GM12878 (cell line): ENCODE measurements around the gene TEX51. TPM values are rescaled to one million over a fixed set of nuclear protein-coding genes. Genes with fewer than 3 reads are reported as not detected.

Experiments used
- ATAC-seq: fragments of 200-7000 bp; cut with Tn5 transposase; 3 replicates; pipeline ENCODE4 v1.9.1; 2020; ENCODE audit warnings: mild to moderate bottlenecking, moderate library complexity
- BruUV-seq: library from RNA; stranded (reverse); fragments of 400-500 nt; replicated peaks from 2 replicates; lab custom pipeline; 2021; lab: Mats Ljungman, UMichigan
- CTCF ChIA-PET: fragments of 300-600 bp; sonication (Branson Sonifier 250); formaldehyde crosslinking; extraction: SDS; loops from one replicate; lab custom pipeline; 2021; ENCODE audit warnings: inconsistent platforms; lab: Yijun Ruan, JAX
- POLR2A ChIA-PET: fragments of 350-600 bp; formaldehyde crosslinking; extraction: SDS; loops from one replicate; lab custom pipeline; 2021; ENCODE audit warnings: inconsistent platforms; lab: Charles Lee
- RAD21 ChIA-PET: fragments of 300-600 bp; sonication (Branson Sonifier 250); formaldehyde crosslinking; loops from one replicate; lab custom pipeline; 2023; ENCODE audit warnings: antibody characterized with exemption; ENCODE audit not compliant: unreplicated experiment; lab: Charles Lee
- SMC1A ChIA-PET: fragments of 300-600 bp; sonication (Branson Sonifier 250); formaldehyde crosslinking; loops from one replicate; lab custom pipeline; 2023; ENCODE audit not compliant: unreplicated experiment, uncharacterized antibody; lab: Charles Lee
- DNase-seq: peaks from one replicate; pipeline ENCODE4 v3.0.0-alpha.2; 2011; ENCODE audit warnings: low read depth, low spot score
- FAIRE-seq: peaks from 3 replicates; lab custom pipeline; 2011; peaks lifted over from hg19 to GRCh38; lab: Jason Lieb, UNC
- H2AFZ ChIP-seq: 2 replicates; pipeline ENCODE4 v1.6.0; 2011; ENCODE audit warnings: low read depth, low read length, control low read depth; ENCODE audit not compliant: control insufficient read depth
- H3K27ac ChIP-seq: 2 replicates; pipeline ENCODE4 v1.5.1; 2011; ENCODE audit warnings: control low read depth; ENCODE audit not compliant: control insufficient read depth, insufficient read depth
- H3K27me3 ChIP-seq, 2 experiments: replicated peaks in 1 of 2; 2 replicates each; pipeline versions ENCODE4 v1.6.0 to v1.6.1; 2011; ENCODE audit warnings: low read length in 1 of 2; ENCODE audit not compliant: control insufficient read depth in 2 of 2, insufficient read depth in 2 of 2
- H3K36me3 ChIP-seq, 2 experiments: 2 replicates each; pipeline ENCODE4 v1.5.1; 2011; ENCODE audit warnings: low read length in 1 of 2; ENCODE audit not compliant: control insufficient read depth in 2 of 2, insufficient read depth in 2 of 2
- H3K4me1 ChIP-seq: 2 replicates; pipeline ENCODE4 v1.6.1; 2011; ENCODE audit warnings: mild to moderate bottlenecking, low read length, moderate library complexity, mixed read lengths; ENCODE audit not compliant: control insufficient read depth, insufficient read depth
- H3K4me2 ChIP-seq: 2 replicates; pipeline ENCODE4 v1.6.0; 2011; ENCODE audit warnings: control low read depth; ENCODE audit not compliant: control insufficient read depth, insufficient read depth
- H3K4me3 ChIP-seq: fragments of 200-600 bp; sonication (generic); 2 replicates; pipeline ENCODE4 v1.5.1; 2016
- H3K79me2 ChIP-seq: 2 replicates; pipeline ENCODE4 v1.6.0; 2011; ENCODE audit warnings: low read length; ENCODE audit not compliant: control insufficient read depth, insufficient read depth
- H3K9ac ChIP-seq: 2 replicates; pipeline ENCODE4 v1.8.0; 2011; ENCODE audit warnings: low read length, control low read depth, mixed read lengths; ENCODE audit not compliant: control insufficient read depth, insufficient read depth
- H3K9me3 ChIP-seq: replicated peaks from 3 replicates; pipeline ENCODE4 v1.5.1; 2011; ENCODE audit warnings: mild to moderate bottlenecking, low read length; ENCODE audit not compliant: control insufficient read depth, insufficient read depth
- H4K20me1 ChIP-seq: 2 replicates; pipeline ENCODE4 v1.6.0; 2011; ENCODE audit not compliant: control insufficient read depth, insufficient read depth
- ATF3 ChIP-seq: IDR thresholded peaks from 2 replicates; pipeline ENCODE4 v1.6.1; 2011; ENCODE audit warnings: low read depth, mild to moderate bottlenecking, low read length, moderate library complexity, borderline replicate concordance; ENCODE audit errors: extremely low read depth
- BMI1 ChIP-seq: fragments of 450-650 bp; IDR thresholded peaks from 2 replicates; pipeline ENCODE4 v1.6.1; 2016; ENCODE audit warnings: mild to moderate bottlenecking, moderate library complexity, borderline replicate concordance
- EZH2 ChIP-seq: IDR thresholded peaks from 2 replicates; pipeline ENCODE4 v1.6.1; 2012; ENCODE audit warnings: low read depth, mild to moderate bottlenecking, control low read depth, inconsistent platforms, low read length, borderline replicate concordance; ENCODE audit not compliant: control insufficient read depth
- IKZF1 ChIP-seq: fragments of 450-650 bp; conservative IDR thresholded peaks from 2 replicates; pipeline ENCODE4 v1.6.1; 2017; ENCODE audit warnings: antibody characterized with exemption, mild to moderate bottlenecking
- NBN ChIP-seq: fragments of 450-650 bp; IDR thresholded peaks from 2 replicates; pipeline ENCODE4 v1.6.1; 2016
- NFXL1 ChIP-seq: fragments of 450-650 bp; IDR thresholded peaks from 2 replicates; pipeline ENCODE4 v1.6.1; 2017; ENCODE audit warnings: antibody characterized with exemption, mild to moderate bottlenecking, borderline replicate concordance
- STAT3 ChIP-seq: IDR thresholded peaks from 2 replicates; pipeline ENCODE4 v1.6.1; 2011; ENCODE audit warnings: low read depth, low read length, improper control_type of control experiment
- TBL1XR1 ChIP-seq: IDR thresholded peaks from 2 replicates; pipeline ENCODE4 v1.6.1; 2012; ENCODE audit warnings: low read depth, low read length, improper control_type of control experiment
- YY1 ChIP-seq: IDR thresholded peaks from 2 replicates; pipeline ENCODE4 v1.6.1; 2011; ENCODE audit warnings: low read depth, mild to moderate bottlenecking, low read length
- ZNF217 ChIP-seq: fragments of 450-650 bp; IDR thresholded peaks from 2 replicates; pipeline ENCODE4 v1.6.1; 2017; ENCODE audit warnings: antibody characterized with exemption, mild to moderate bottlenecking
- WGBS: methylation state at CpG from one replicate; pipeline ENCODE4 v1.1.6; 2016; ENCODE audit warnings: low lambda C conversion rate; ENCODE audit not compliant: insufficient replicate concordance, insufficient coverage; ENCODE audit errors: missing lambda C conversion rate; 5-methylcytosine and 5-hydroxymethylcytosine counted together
- in situ Hi-C: fragments of 300-500 bp; cut with MboI; formaldehyde crosslinking; loops from 9 replicates; pipeline ENCODE4 v1.14.3; 2018; ENCODE audit warnings: mixed read lengths
- intact Hi-C: fragments of 100-400 bp; cut with micrococcal nuclease; formaldehyde crosslinking; loops from one replicate; pipeline ENCODE4 v1.14.2; 2022; ENCODE audit not compliant: unreplicated experiment
- polyA plus RNA-seq, 11 experiments: library from polyadenylated mRNA; depleted of rRNA in 4 of 11; unstranded in 6 of 11; stranded (reverse) in 5 of 11; fragments of >200 nt; fragmentation: Nextera tagmentation in 4 of 11; fragmentation: Illumina TruSeq in 1 of 11; extraction: Ambion mirVana in 4 of 11; extraction: Trizol in 1 of 11; gene quantifications; 1 replicate in 1 of 11; 2 replicates in 10 of 11; pipeline versions ENCODE4 v1.2.1 to v1.2.3, GENCODE V29; 2011 to 2016; ENCODE audit warnings: inconsistent platforms in 2 of 11, missing spikeins in 2 of 11, low read depth in 1 of 11
- total RNA-seq, 4 experiments: library from RNA; depleted of rRNA in 3 of 4; stranded (reverse); fragments of >200 nt in 3 of 4; fragmentation: Illumina TruSeq in 1 of 4; extraction: Trizol in 1 of 4; gene quantifications; 2 replicates each; pipeline versions ENCODE4 v1.2.1 to v1.2.3, GENCODE V29; 2013 to 2021

The TEX51 gene
- total and polyA plus RNA-seq, 10 of the 15 experiments (the other 5 are each of a cell fraction or from before 2014, with no cell fraction given) = not detected

- H3K4me1 ChIP-seq = no peaks in the 10 kb centered on the region
- no peak for ATAC-seq
- TF ChIP-seq IKZF1 (no peak), TBL1XR1 (no peak), NBN (no peak), ZNF217 (no peak), BMI1 (no peak), EZH2 (no peak), ATF3 (no peak), NFXL1 (no peak), YY1 (no peak), STAT3 (no peak)
- in situ Hi-C loops = no loop called here
- no peaks in the 10 kb centered on the region for H3K79me2 ChIP-seq
- POLR2A ChIA-PET = interaction anchor here (0.7 kb wide), 1 partner anchor 92 kb away, joined by 5 read pairs; no protein-coding TSS in a partner anchor
- CTCF ChIA-PET = interaction anchor here (1.0 to 2.2 kb wide), 6 partner anchors 31 to 359 kb away, joined by 3 to 10 read pairs (median 4); no protein-coding TSS in a partner anchor
- H3K4me3 ChIP-seq = no peak overlapping the region
- H3K9me3 ChIP-seq = no peaks in the 10 kb centered on the region
- H3K27me3 ChIP-seq = peaks cover 0 to 1% of the 10 kb centered on the region in 2 experiments; a peak in 2 of 4 replicates
- no peak overlapping the region for H3K27ac ChIP-seq
- no TSS peak for BruUV-seq
- RAD21 ChIA-PET = interaction anchor here (1.0 to 1.2 kb wide), 2 partner anchors 108 to 359 kb away, joined by 3 to 4 read pairs; no protein-coding TSS in a partner anchor
- no peak for DNase-seq
- no peak overlapping the region for H3K9ac ChIP-seq
- H2AFZ ChIP-seq = no peak overlapping the region
- no peaks in the 10 kb centered on the region for H3K36me3 ChIP-seq
- no peak for FAIRE-seq
- no peaks in the 10 kb centered on the region for H4K20me1 ChIP-seq
- SMC1A ChIA-PET = no interaction called here
- intact Hi-C loops = loop anchor here (10.0 kb wide), 1 partner anchor 168 kb away; no protein-coding TSS in a partner anchor
- WGBS = 55% methylated on average over 13 of the region's 13 CpGs
- no peak overlapping the region for H3K4me2 ChIP-seq
Measured at GRCh38 chr2:126886916-126887280, 11.8 kb upstream of the TEX51 start.
